NCI-H82 (cell line): ENCODE results near the gene DPYSL3.
"Not testable (repeated sequence)": the region's sequence is repeated elsewhere in the genome, so short reads cannot be mapped to it uniquely, and the experiment has no call there.

Experiments
- DNase-seq: peaks from one replicate; lab custom pipeline; 2025; lab: John Stamatoyannopoulos, UW

Gene DPYSL3

DNA sequence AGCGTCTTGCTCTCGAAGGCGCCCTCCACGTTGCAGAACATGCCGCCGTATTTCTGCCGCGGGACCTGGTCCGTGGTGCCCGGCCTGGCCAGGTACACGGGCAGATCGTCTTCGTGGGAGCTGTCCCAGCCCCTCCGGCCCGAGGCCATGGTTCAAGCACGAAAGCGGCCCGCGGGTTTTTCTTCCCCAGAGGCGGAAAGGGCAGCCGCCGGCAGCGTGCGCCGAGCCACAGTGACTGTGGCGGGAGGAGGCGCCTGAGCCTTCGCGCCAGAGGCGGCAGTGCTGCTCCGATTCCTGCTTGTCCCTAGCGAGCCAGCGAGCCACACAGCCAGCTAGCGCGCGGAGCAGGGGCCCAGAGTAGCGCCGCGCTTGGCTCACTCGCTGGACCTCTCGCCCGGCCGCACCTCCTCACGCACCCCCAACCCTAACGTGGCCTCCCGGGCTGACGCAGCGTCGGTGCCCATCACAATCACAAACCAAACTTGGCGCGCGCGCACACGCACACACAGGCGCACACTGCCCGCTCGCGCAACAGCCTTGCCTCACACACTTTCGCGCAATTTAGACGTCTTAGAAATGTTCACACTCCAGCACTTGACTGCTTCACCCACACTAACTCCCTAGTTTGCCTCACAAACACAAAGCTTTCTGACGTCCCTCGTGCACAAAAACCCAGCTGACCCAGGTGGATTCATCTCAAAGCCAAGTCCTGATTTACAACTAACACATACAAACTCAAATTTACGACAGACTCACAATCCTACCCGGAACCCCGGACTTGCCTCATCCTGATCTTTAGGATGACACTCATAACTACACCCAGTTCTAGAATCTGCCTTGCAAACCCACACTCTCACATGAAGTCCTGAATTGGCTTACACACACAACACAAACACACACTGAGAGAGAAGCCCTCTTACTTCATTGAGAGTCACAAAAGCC lies at the start of gene DPYSL3:
Gene DPYSL3, minus strand, starts transcription at position 359 of the 942 bp plus-strand sequence. Its CDS starts 210 bp downstream, at position 149.
- peak; percentile 82 for DNase-seq

DNA sequence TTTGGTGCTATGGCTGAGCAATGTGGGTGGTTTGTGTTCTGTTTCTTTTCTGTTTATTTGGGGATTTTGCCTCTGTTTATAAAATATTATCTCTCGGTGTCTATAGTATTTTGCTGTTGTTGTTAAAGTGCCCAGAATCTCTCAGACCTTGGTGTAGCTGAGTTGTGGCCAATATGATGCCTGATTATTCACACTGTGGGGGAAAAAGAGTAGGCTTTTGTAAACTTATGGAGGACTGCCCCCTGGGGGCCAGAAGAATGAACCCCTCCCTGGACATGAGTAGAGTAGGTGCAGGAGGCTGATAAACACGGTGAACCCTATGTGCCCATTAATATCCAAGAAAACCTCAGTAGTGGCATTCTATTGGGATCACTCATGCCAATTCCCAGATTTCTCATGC lies 49.0 kb upstream of the DPYSL3 start:
- DNase-seq = peak; percentile 84

DNA sequence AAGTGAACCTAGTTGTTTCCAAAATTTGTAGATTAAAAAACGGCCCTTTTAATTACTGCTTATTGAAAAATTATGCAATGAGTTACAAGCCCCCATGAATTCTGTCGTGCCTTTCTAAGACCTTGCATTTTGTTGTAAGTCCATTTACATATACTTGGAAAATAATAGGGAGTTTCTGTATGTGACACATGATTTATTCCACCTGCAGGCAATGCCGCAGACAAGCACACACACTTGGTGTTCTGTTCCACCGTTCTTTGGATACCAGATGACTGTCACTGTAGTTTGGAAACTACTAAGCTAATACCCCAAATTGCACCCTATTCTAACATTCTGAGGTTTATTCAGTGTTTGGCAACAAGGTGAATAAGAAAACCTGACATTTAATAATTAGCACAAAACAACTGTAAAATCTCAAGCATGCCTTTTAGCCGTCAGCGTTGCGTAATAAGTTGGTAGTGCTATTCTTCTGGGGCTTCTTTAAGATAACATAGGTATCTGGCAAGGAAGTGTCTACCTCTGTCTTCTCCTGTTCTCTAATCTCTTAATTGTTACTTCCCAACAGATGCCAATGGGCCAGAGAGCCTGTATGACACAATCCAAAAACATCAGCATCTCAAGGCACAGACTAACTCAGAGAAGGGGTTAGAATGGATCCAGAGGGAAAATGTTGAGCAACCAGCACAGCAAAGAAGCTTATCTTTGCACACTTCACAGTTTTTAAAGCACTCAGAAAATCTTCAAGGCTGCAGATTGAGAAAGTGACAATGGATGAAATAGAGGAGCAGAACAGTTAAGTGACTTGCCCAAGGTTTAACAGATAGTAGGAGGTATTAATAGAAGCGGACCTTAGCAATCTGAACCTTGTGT lies 48.2 kb upstream of the DPYSL3 start:
- DNase-seq = peak; percentile 42

DNA sequence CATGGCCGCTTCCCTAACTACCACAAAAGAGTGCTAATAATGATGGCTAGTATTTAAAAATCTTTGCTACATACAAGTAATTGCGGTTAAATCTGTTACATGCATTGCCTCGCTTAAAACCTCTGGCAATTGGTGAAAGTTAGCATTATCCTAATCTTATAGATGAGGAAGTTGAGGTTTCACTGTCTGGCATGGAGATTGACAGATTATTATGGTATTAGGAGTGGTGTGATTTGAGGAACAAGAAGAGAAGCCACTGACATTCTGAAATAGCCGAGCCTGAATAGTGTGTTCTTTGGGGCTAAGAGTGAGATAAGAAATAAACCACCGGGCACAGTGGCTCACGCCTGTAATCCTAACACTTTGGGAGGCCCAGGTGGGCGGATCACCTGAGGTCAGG lies 45.3 kb upstream of the DPYSL3 start:
- DNase-seq = no peak

DNA sequence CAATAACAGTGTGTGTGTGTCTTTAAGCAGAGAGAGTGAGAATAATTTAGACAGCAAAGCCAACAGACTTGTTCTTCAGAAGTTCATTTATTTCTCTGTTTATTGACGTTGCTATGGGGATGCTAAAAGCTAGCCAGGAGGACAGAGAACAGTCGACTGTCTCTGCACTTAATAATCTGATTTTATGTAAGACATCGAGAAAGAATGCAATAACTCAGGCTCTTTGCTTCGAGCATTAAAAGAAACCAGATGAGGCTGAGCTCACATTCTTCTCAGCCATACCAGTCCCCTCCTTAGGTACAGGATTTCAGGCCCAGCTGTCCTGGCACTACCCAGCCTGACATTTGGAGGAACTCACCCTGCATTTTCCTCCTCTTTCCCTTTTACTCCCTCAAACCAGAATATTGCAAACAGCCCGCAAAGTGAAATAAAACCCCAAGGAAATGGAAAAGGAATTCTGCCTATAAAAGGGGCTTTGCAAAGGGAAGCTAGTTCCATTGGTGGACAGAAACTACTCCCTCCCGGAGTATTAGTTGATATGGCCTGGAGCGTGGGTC lies 44.5 kb upstream of the DPYSL3 start:
- DNase-seq = no peak

DNA sequence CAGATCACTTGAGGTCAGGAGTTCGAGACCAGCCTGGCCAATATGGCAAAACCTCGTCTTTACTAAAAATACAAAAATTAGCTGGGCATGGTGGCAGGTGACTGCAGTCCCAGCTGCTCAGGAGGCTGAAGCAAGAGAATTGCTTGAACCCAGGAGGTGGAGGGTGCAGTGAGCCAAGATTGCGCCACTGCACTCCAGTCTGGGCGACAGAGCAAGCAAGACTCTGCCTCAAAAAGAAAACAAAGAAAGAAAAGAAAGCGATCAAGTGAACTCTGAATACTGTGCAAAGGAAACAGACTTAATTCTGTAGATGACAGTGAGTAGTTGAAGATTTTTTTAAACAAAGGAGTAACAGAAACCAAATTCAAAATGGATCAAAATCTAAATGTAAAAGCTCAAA lies 43.9 kb upstream of the DPYSL3 start:
- not testable (repeated sequence) for DNase-seq

DNA sequence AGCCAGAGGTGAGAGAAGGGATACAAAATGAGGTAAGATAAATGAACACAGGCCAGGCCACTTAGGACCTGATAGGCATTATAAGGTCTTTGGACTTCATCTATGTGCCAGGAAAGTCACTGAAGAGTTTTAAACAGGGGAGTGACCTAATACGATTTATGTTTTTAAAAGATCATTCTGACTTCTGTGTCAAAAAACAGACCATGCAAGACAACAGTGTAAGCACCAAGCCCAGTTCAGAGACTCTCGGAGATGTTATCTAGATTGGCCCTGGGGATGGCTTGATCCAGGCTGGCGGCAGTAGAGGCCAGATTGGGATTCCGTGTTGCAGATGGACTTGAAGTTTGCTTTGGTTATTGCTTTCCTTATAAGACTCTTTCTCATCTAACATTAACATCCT lies 43.0 kb upstream of the DPYSL3 start:
- no peak for DNase-seq

DNA sequence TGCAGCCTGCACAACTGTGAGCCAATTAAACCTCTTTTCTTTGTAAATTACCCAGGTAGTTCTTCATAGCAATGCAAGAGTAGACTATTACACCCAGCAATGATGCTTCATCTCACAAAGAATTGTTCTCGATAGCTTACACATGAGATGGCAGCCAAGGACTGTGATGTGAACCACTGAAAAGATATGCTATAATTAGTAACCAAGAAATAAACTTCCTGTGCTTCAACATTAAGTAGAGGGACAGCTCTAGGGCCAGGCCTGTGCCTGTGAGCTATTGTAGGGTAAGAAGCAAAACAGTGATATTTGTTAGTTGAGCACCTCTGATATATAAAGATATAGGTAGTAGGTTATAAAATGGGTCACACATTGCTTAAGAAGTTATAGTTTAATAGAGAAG lies 41.8 kb upstream of the DPYSL3 start:
- no peak for DNase-seq

DNA sequence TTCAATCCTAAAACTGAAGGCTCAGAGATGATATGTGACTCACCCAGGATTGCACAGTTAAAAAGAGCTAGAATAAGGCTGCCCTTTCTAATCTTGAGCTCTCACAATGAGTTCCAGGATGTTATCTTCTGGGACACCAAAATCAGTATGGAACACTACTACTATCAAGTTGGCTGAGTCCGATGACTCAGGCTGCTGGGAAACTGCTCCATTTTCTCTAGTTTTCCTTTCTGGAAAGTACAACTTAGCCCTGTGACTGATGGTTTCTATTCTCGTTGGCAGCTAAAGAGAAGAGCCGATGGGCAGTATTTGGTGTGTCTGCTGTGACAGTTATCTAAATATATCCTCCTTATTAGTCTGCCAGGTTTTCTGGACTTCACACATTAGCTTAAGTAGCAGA lies 37.9 kb upstream of the DPYSL3 start:
- no peak for DNase-seq

DNA sequence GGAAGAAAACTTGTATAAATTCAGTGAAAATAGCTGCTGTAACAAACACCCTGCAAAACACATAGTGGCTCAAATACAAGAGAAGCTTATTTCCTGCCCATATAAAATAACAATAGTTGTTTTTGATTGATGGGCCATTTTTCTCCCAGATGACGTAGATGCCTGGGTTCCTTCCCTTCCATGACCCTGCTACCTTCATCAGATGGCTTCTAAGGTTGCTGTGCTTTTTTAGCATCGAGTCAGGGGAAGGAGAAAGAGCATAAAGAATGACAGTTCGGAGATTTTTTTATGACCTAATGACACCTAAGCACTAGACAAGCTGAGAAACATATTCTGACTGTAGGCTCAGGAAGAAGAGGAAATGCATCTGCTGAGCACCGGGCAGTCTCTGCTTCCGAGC lies 34.7 kb upstream of the DPYSL3 start:
- no peak for DNase-seq

DNA sequence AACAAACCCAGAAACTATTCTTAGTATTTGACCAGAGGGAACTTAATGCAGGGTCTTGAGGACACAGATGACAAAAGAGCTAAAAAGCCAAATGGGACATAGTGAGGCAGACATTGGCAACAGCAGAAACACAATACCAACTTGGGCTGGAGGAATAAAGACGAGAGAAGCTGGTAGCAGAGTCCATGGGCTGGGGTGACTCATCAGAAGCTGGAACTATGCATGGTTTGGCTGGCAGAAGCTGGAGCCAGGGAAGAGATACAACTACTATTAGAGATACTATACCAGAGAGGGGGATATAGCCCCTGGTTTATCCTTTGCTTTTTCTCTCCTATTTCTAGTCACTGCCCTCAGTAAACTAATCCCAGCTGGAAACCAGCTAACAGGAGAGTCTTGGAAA lies 29.2 kb upstream of the DPYSL3 start:
- no peak for DNase-seq

DNA sequence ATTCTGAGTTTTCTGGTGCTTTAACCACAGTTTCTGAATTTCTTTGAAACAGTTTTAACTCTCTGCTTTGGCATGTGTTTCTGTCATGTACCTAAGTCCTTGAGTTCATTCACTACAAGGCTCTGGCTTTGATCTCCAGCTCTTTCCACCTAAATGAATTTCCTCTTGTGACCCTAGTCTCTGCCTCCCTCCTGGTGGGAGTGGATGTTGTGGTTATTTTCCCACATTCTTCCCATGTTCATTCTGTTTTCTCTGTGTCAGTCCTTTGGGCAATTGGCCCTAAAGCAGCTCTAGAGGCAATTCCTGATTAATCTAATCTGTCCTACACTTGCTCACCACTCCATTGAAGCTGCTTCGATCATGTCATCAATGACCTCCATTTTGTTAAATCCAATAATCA lies 28.4 kb upstream of the DPYSL3 start:
- DNase-seq = peak; percentile 14

DNA sequence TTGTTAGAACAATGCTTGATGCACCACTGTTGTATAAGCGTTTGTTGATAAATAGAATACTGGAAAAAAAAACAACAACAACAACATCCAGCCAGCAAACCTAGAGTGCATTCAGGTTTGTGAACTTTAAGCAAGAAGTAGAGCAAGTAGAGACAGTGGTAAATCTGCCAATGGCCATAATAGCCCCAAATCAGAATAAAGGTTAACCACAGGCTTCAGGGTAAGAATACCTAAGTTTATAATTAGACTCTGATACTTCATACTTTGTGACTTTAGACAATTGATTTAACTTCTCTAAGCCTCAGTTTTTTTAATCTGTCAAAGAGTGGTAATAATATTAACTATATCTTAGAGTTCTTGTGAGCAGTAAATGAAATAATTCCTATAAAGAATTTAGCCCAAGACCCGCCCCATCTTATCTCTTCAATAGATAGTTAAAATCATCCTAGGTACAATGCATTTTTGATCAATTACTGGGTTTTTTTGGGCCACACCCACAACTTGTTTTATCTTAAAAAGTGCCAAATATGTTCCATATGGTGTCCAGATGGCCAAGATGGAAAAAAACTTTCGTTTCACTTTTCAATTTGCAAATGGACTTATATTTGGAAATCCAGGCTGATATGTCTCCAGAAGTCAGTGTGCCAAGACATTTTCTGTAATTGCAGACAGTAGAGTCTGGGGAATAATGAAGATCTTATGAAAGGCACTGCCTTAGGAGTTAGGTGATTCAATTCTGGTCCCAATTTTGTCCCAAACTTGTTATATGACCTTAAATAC lies 24.5 kb upstream of the DPYSL3 start:
- DNase-seq = no peak

DNA sequence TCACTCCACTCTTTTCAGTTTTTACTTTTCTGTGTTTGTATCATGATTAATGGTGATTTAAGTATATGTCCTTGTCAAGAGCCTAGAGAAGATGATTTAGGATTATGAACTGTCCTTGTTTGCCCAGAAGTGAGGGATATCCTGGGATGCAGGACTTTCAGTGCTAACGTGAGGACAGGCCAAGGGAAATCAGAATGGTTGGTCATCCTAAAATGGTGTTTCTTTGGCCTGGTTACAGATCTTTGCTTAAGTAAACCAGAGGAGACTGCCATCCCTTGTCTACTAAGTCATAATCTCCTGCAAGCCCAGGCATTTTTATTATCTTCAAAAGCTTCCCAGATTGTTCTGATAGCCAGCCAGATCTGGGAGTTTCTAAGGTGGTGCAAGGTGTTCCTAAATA lies 22.3 kb upstream of the DPYSL3 start:
- peak; percentile 13 for DNase-seq

DNA sequence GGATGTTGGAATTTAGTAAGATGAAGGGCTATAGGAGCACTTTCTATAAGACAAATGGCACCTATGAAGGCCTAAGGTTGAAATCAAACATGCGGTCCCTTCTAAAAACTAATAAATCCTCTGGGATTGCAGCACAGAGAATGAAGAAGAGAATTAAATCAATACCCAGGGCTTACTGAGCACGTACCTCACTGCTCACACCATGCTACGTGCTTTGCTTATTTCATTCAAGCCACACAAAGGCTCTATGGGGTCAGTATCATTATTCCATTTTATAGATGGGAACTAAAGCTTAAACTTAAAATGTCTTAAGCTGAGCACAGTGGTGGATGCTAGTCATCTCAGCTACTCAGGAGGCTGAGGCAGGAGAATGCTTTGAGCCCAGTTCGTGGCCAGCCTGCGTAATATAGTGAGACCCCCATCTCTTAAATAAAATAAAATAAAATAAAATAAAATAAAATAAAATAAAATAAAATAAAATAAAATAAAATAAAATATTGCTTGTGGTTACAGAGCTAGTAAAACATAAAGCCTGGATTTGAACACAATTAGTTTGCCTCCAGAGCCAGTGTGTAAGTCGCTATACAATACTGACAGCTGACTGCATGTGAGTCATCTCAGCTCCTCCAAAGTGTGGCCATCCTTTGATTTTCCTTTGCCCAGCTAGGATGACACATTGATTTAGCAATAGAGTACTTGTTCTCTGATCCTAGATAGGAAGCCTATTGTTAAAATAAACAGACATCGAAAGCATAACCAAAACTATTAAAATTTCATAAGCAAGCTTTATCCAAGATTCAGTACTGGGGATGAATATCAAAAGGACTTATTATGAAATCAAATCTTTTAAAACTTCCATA lies 20.9 kb upstream of the DPYSL3 start:
- DNase-seq = no peak

DNA sequence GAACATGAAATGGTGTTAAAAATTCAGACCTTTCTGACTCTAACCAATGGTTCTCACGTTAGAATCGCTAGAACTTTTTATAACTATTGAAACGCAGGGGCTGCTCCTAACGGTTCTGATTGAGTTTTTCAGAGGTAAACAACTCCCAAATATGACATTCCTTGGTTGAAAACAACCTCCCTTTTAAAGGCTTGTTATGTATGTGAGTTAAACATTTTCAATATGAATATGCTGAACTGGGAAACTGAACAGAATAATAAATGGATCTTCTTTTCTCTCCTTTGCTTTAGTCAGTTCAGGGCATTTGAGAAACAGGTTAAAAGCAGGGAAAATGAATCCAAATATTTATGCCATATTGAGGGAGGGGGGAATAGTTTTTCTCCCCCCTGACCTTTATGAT lies 13.2 kb upstream of the DPYSL3 start:
- no peak for DNase-seq

DNA sequence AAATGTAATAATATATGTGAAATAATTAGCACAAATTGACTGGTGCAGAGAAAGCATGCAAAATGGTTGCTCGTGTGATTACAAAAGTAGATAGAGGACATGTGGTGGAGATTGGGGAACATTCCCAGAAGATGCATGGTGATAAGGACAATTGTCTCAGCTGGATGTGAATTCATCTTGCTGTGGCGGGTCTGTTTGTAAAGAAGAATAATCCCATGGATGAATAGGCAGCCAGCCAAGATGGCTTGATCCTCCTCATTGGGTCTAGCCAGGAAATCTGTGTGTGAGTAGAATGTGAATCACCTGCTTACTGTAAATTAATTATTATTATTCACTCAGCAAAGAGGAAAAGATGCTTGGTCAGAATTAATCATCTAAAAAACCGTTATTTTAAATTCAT lies 12.6 kb upstream of the DPYSL3 start:
- peak; percentile 77 for DNase-seq

DNA sequence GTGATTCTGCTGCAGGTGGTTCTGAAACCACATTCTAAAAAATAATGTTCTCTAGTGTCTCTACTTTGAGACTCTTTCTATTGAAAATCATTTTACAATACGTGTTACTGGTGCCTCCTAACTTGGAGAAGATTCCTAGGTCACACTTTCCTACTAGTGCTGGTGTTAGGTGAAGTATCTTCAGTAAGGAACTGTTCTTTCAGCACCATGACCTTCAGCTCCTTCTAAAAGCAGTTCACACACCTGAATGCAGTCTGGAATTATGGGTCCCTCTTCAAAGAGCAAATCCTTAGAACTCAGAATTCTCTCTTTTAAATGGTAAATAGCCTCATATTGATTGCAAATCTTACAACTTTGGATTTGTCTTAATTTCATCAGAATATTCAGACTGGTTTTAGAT lies 10.6 kb upstream of the DPYSL3 start:
- DNase-seq = no peak

DNA sequence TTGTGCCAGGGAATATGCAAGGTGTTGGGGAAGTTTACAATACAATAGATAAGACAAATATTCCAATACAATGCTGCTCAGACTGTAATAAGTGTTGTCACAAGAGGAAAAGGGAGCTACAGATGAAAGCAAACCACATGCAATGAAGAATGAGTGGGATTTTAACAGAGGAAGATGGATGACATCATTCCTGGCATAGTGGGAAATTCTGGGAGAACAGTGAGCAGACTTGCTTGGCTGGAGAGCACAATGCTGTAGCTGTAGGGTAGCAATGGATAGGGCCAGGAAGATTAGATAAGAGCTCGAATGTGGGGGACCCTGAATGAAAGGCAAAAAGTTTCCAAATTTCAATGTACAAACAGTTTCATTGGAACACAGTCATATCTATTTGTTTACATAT lies 9.5 kb upstream of the DPYSL3 start:
- no peak for DNase-seq

DNA sequence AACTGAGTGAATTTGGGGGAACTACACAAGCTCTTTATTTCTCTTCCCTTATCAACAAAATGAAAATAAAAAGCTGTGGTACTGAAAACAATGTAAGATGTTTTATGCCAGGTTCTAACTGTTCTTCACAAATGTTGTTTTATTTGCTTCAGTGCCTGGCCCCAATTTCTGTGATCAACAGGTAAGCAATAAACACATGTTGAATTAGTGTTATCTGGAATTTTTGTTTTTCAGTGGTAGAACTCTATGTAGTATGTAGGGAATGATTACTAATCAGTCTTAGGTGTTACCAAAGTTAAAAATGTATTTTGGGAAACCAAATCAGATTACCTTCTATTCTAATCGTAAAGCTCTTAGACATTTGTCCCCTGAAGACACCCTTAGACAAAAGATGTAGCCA lies 7.5 kb upstream of the DPYSL3 start:
- no peak for DNase-seq

DNA sequence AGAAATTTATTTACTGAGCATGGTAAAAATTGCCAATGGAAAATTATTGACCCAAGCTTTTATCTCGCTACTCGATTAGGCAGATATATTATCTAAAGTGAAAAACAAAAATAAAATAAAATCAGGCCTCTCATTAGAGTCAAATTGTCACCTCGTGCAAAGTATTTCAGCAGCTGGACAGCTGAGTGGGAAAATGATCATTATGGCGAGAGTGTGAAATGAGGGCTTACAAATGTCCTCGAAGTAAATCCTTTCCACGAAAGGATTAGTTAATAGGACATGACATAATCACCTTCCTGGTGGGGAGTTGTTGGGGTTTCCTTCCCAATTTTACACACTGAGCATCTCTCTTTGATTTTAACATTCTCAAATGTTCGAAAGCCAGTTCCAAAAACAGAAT lies 5.4 kb upstream of the DPYSL3 start:
- DNase-seq = peak; percentile 91
